Pancreas (tissue), 10 donors: ENCODE data around the gene ALAD. TPM values are rescaled to one million over a fixed set of nuclear protein-coding genes. Genes with fewer than 3 reads are reported as not detected.

ENCODE experiments used
- ATAC-seq, 4 donors: fragments of 200-7000 bp; cut with Tn5 transposase; one replicate each; pipeline versions ENCODE4 v1.8.0 to v1.9.1; 2020; ENCODE audit warnings: mild to moderate bottlenecking in 4 of 4, moderate library complexity in 4 of 4
- DNase-seq, 6 donors: peaks; one replicate each; pipeline ENCODE4 v3.0.0-alpha.2; 2020
- FAIRE-seq: peaks from 2 replicates; lab custom pipeline; 2012; peaks lifted over from hg19 to GRCh38; lab: Jason Lieb, UNC
- H3K27ac ChIP-seq, 4 donors: fragments of 200-600 bp; sonication (generic); 1 replicate in 3 of 4; 2 replicates in 1 of 4; pipeline versions ENCODE4 v1.5.0 to v1.8.0; 2020
- H3K27me3 ChIP-seq, 4 donors: fragments of 200-600 bp; one replicate each; pipeline ENCODE4 v1.8.0; 2021
- H3K36me3 ChIP-seq, 3 donors: fragments of 200-600 bp; sonication (generic) in 1 of 3; one replicate each; pipeline versions ENCODE4 v1.5.0 to v1.8.0; 2020 to 2021
- H3K4me1 ChIP-seq, 3 donors: fragments of 200-600 bp; one replicate each; pipeline ENCODE4 v1.8.0; 2021
- H3K4me3 ChIP-seq, 4 donors: fragments of 200-600 bp; sonication (generic) in 2 of 4; one replicate each; pipeline versions ENCODE4 v1.5.0 to v1.8.0; 2020 to 2021
- H3K9me3 ChIP-seq, 4 donors: fragments of 200-600 bp; one replicate each; pipeline ENCODE4 v1.8.0; 2021
- WGBS, 2 donors: extraction: QIAGEN DNeasy Blood & Tissue Kit; methylation state at CpG; one replicate each; pipeline ENCODE4 v1.1.7; 2013; 5-methylcytosine and 5-hydroxymethylcytosine counted together
- intact Hi-C, 3 donors: fragments of 100-400 bp; cut with DNase I; formaldehyde crosslinking; loops; one replicate each; pipeline versions ENCODE4 v1.11.1 to v1.14.2; 2022
- polyA plus RNA-seq, 2 donors: library from polyadenylated mRNA; stranded (reverse); fragments of 200-250 nt; gene quantifications; one replicate each; pipeline ENCODE4 v1.2.3, GENCODE V29; 2013
- total RNA-seq, 6 donors: library from RNA; stranded (reverse); fragmentation: NEBNext Ultra II Directional in 4 of 6; extraction: Animal tissue kit (Norgen Biotek cat#: 25700) in 4 of 6; gene quantifications; one replicate each; pipeline versions ENCODE4 v1.2.1 to v1.2.4, GENCODE V29; 2021 to 2023
- TF ChIP-seq, protein P1 (sequence below), 4 donors: fragments of 200-600 bp; sonication (generic) in 3 of 4; IDR thresholded peaks; one replicate each; pipeline versions ENCODE4 v1.5.0 to v1.8.0; 2021; ENCODE audit warnings: antibody characterized with exemption in 4 of 4
- donor health status: healthy with polysubstance abuse.
- donor health status: DM: no; HTN: no; CAD: no; lungs with moderate emphysema.
- donor health status: DM: no; HTN: no; CAD: no.
- donor health status: control.
- donor health status: control.
- donor health status: Bipolar disorder and iron deficiency.
- donor health status: DM: yes; HTN: yes; CAD: no.
- donor health status: DM: no; HTN: no; CAD: no.
- donor health status: DM: no; HTN: no; CAD: no.
- donor health status: DM: yes; HTN: yes; CAD: no.

The ALAD gene
- total and polyA plus RNA-seq, 8 donors: 35.7 to 60.3 (median 44.9) TPM

DNA sequence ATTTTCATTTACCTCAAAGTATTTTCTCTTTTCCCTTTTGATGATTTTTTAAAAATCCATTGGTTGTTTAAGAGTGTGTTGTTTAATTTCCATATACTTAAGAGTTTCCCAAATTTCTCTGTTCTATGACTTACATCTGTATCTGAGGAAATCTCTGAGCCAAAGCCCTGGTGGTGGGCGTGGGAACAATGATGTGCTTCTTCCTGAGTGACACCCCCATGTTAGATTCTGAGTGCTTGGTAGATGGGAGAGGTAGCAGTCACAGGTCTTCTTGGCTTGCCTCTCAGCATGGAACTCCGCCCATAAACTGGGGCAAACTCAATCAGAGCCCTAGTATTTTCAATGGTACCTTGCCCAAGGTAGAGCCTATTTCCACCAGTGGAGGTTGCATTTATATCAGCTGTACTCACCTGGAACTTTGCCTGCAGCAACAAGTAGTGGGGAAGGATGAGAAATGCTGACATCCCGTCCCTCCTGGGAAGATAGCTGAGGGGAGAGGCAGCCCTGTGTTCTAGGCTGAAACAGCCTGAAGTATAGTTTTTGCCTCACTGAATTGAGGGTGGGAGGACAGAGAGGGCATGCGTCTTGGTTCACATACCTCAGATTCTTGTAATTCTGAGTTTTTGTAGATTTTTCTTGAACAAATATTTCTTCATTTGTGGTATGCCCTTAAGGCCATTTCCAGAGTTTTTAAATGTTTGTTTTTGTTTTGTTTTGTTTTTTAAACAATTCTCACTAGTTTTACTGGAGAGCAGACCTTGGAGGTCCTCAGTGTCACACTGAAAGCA, 35.8 kb upstream of the ALAD start:
- H3K36me3 ChIP-seq: no peaks in the 10 kb centered on the region
- no peak for ATAC-seq
- no peak overlapping the region for H3K27ac ChIP-seq
- WGBS, 2 donors: 73 to 79% methylated on average over 4 of the region's 4 CpGs
- no peaks in the 10 kb centered on the region for H3K9me3 ChIP-seq
- no peak overlapping the region for H3K4me3 ChIP-seq
- H3K4me1 ChIP-seq: no peaks in the 10 kb centered on the region
- no peaks in the 10 kb centered on the region for H3K27me3 ChIP-seq
- FAIRE-seq: no peak
- TF ChIP-seq, protein P1, sequence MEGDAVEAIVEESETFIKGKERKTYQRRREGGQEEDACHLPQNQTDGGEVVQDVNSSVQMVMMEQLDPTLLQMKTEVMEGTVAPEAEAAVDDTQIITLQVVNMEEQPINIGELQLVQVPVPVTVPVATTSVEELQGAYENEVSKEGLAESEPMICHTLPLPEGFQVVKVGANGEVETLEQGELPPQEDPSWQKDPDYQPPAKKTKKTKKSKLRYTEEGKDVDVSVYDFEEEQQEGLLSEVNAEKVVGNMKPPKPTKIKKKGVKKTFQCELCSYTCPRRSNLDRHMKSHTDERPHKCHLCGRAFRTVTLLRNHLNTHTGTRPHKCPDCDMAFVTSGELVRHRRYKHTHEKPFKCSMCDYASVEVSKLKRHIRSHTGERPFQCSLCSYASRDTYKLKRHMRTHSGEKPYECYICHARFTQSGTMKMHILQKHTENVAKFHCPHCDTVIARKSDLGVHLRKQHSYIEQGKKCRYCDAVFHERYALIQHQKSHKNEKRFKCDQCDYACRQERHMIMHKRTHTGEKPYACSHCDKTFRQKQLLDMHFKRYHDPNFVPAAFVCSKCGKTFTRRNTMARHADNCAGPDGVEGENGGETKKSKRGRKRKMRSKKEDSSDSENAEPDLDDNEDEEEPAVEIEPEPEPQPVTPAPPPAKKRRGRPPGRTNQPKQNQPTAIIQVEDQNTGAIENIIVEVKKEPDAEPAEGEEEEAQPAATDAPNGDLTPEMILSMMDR (IDR thresholded peaks at IDR 0.05): no peak
- no peak for DNase-seq
- intact Hi-C loops: no loop called here

DNA sequence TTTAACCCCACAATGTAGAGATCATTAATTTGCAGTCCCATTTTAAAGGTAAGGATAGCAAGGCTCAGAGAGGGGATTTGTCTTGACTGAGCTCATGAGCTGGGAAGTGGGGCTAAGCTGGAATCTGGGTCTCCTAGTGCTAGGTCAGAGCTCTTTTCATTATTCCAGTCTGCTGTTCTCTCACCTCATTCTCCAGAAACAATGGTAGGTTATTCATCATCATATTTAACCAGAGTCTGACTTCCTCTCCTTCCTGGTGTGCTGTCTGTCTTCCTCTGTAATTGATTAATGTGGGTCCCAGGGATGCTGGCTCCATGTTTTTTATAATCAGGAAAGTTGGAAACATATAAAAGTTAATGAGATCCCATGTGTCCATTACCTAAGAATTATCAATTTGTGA, 30.1 kb upstream of the ALAD start:
- intact Hi-C loops: loop anchor here in 2 of 3 donors (5.0 kb wide), 2 partner anchors 226 to 231 kb away; no protein-coding TSS in a partner anchor
- H3K27ac ChIP-seq: no peak overlapping the region
- FAIRE-seq: no peak

DNA sequence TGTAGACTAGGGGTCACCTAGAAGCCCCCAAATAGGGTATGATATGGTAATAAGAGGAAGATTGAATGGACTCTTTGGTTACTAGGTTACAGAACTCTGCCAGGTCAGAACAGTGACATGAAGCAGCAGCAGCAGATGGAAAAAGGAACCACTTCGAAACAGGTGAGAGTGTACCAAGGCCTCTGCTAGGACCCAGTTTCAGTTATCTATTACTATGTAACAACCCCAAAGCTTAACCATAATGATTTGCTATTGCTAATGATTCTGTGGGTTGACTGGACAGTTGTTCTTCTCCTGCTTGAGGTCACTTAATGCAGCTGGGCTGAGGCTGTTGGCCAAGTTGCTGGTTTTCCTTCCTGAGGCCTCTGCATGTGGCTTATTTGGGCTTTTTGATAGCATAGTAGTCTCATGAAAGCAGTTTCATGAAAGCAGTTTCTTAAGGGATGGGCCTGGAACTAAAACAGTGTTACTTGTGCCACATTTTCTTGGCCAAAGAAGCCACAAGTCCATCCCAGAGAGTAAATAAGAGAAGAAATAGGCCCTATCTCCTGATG, 27.1 kb upstream of the ALAD start:
- Histone ChIP-seq H3K36me3 (no peaks in the 10 kb centered on the region), H3K4me1 (no peaks in the 10 kb centered on the region), H3K9me3 (no peaks in the 10 kb centered on the region), H3K4me3 (no peak overlapping the region), H3K27ac (no peak overlapping the region), H3K27me3 (no peaks in the 10 kb centered on the region)
- intact Hi-C loops: no loop called here
- FAIRE-seq: no peak
- DNase-seq: no peak
- TF ChIP-seq, protein P1 (IDR thresholded peaks at IDR 0.05): no peak
- ATAC-seq: no peak
- 73 to 79% methylated on average over 1 of the region's 1 CpG for WGBS, 2 donors

More for the DNA sequence above, 30.1 kb upstream of the ALAD start:
- no peaks in the 10 kb centered on the region for H3K4me1 ChIP-seq
- TF ChIP-seq, protein P1 (IDR thresholded peaks at IDR 0.05): no peak
- H3K9me3 ChIP-seq: no peaks in the 10 kb centered on the region
- DNase-seq (no peak), ATAC-seq (no peak)
- no peak overlapping the region for H3K4me3 ChIP-seq
- no peaks in the 10 kb centered on the region for H3K27me3 ChIP-seq
- H3K36me3 ChIP-seq: no peaks in the 10 kb centered on the region

DNA sequence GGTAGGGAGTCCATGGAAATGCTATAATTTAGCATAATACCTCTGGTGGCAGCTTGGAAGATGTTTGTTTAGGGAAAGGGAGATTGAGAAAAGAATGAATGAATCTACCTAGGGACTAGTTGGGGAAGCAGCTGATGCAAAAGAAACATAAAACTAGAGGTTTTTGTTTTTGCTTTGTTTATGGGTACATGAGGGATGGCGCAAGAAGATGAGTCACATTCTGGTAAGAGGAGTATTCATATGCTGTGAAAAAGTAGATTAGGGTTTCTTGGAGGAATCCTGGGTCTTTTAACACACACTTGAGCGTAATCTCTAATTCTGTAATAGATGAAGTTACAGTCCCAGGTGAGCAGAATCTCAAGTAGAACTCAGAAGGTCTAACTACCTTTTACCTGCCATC, 26.5 kb upstream of the ALAD start:
- DNase-seq (no peak), FAIRE-seq (no peak), ATAC-seq (no peak)
- H3K36me3 ChIP-seq: no peaks in the 10 kb centered on the region
- TF ChIP-seq, protein P1 (IDR thresholded peaks at IDR 0.05): no peak
- no peak overlapping the region for H3K27ac ChIP-seq
- no peaks in the 10 kb centered on the region for H3K9me3 ChIP-seq
- H3K4me1 ChIP-seq: no peaks in the 10 kb centered on the region
- H3K4me3 ChIP-seq: no peak overlapping the region
- H3K27me3 ChIP-seq: no peaks in the 10 kb centered on the region
- 89 to 98% methylated on average over 2 of the region's 2 CpGs for WGBS, 2 donors
- intact Hi-C loops: no loop called here

DNA sequence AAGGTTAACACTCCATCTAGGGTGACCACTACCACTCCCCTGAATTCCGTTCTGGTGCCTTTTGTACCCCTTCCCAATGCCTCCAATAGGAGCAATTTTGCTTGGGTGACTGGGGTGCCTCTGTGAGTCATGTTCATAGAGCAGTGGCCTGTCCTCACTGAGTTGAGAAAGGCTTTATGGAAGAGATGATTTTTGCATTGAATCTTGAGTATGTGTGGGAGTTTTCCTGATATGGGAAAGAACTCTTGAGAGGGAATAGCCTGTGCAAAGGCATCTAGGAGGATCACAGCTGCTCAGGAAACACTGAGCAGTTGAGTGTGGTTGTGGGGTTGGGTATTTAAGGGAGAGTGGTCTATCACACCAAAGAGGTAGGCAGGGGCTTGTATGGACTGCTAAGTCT, 25.6 kb upstream of the ALAD start:
- WGBS, 2 donors: 26 to 39% methylated on average over 1 of the region's 1 CpG
- FAIRE-seq (no peak), DNase-seq (no peak), ATAC-seq (no peak)
- no peaks in the 10 kb centered on the region for H3K4me1 ChIP-seq
- no peak overlapping the region for H3K27ac ChIP-seq
- TF ChIP-seq, protein P1 (IDR thresholded peaks at IDR 0.05): no peak
- intact Hi-C loops: no loop called here
- no peaks in the 10 kb centered on the region for H3K27me3 ChIP-seq
- no peaks in the 10 kb centered on the region for H3K36me3 ChIP-seq
- no peaks in the 10 kb centered on the region for H3K9me3 ChIP-seq
- H3K4me3 ChIP-seq: no peak overlapping the region
